VCaP (cell line): ENCODE results near the gene GALP.
"Not testable (repeated sequence)": the region's sequence is repeated elsewhere in the genome, so short reads cannot be mapped to it uniquely, and the experiment has no call there.

ENCODE experiments used
- H3K27ac ChIP-seq: fragments of 450-650 bp; 2 replicates; pipeline ENCODE4 v1.5.1; 2017
- CTCF ChIP-seq: fragments of 450-650 bp; conservative IDR thresholded peaks from 2 replicates; pipeline ENCODE4 v1.5.1; 2017; ENCODE audit warnings: mild to moderate bottlenecking, moderate library complexity

GALP gene

DNA sequence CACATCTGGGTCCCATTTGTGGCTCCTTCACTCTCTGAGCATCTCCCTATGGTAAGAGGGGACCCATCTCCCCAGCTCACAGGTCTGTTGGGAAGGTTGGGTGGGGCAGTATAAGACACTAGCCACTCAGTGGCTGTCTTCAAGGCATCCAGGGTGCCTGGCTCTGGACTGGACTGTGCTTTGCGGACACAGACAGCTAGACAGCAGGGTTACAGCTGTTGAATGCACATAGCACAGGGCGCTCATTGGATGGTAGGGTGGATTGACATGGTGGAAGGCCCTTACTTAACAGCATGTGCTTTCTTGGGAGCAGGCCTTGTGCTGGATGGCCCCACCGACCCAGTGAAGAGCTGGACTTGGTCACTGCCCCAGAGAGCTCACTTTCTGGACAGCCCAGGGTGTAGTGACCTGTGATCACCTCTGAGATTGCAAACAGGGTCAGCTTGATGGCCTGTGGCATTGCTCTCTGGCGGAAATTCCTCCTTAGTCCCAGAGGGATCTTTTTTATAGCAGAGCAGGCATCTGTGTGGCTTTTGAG, 32.8 kb upstream of the GALP start:
- H3K27ac ChIP-seq: peak overlapping the region; percentile 99

DNA sequence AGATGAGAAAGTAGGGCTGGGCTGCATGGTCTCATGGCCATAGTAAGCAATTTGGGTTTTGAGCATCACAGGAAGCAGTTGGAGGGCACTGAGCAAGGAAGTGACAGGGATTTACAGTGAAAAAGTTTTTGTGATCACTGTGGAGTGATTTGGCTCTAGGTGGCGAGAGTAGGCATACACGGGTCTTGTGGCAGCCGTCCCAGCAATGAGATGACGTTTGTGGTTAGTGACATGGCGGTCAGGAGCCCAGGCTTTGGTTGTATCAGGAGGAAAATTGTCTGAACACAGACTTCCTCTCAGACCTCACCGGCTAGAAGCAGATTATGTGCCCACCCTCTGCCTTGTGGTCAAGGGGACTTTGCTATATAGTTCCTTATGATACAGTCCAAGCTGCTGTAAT, 31.4 kb upstream of the GALP start:
- H3K27ac ChIP-seq: peak overlapping the region; percentile 99; the same call in 1 of the 2 replicates
- no peak for TF ChIP-seq CTCF

More for the DNA sequence above, 32.8 kb upstream of the GALP start:
- TF ChIP-seq CTCF: no peak

- no peak for TF ChIP-seq CTCF
- peak overlapping the region; percentile 99; the same call in 1 of the 2 replicates for H3K27ac ChIP-seq
Observed at GRCh38 chr19:56144831-56145230, 31.0 kb upstream of the GALP start.

DNA sequence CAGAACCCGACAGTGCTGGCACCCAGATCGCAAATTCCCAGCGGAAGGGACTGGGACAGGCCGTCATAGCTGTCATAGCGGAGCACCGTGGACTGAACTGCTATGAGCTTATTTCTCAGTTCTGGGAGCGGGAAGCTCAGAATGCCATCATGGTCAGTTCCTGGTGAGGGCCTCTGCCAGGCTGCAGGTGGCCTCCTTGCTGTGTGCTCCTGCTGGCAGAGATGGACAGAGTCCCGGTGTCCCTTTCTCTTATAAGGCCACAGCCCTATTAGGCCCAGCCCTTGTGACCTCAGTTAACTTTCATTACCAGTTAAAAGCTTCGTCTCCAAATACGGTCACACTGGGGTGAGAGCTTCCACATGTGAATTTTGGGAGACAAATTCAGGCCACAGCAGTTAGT, 30.1 kb upstream of the GALP start:
- no peak for TF ChIP-seq CTCF
- H3K27ac ChIP-seq: peak overlapping the region; percentile 19; the same call in 1 of the 2 replicates

DNA sequence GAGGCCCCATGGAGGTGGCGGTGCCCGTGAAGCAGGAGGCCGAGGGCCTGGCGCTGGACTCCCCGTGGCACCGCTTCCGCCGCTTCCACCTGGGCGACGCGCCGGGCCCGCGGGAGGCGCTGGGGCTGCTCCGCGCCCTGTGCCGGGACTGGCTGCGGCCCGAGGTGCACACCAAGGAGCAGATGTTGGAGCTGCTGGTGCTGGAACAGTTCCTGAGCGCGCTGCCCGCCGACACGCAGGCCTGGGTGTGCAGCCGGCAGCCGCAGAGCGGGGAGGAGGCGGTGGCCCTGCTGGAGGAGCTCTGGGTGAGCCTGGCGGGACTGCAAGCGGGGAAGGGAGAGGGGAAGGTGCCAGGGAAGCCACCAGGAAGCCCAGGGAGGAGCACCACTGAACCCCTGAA, 28.9 kb upstream of the GALP start:
- no peak for TF ChIP-seq CTCF
- no peak overlapping the region for H3K27ac ChIP-seq

- H3K27ac ChIP-seq: no peak overlapping the region
- no peak for TF ChIP-seq CTCF
Observed at GRCh38 chr19:56147307-56147706, 28.5 kb upstream of the GALP start.

DNA sequence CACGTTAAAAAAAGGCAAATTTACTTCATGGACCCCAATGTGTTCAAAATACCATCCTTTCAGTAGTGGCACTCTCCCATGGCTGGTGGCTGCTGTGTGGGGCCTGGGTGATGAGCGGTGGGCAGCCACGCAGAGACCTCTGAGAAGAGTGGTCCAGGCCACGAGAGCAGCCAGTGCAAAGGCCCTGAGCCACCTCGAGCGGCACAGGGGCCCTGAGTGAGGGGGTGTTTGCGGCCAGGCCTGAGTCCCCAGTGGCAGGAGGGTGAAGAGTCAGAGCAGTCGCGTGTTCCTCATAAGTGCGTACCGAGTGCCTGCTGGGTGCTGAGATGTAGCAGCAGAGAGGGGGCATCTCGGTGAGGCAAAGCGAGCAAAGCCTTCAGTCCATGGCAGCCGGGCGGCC, 27.7 kb upstream of the GALP start:
- TF ChIP-seq CTCF: no peak
- no peak overlapping the region for H3K27ac ChIP-seq

- H3K27ac ChIP-seq: not testable (repeated sequence)
Observed at GRCh38 chr19:56148955-56149655, 26.7 kb upstream of the GALP start.
